Neural crest cell (in vitro differentiated cells): ENCODE measurements around the gene TAF1L. TPM values are rescaled to one million over a fixed set of nuclear protein-coding genes. Genes with fewer than 3 reads are reported as not detected.
"Not testable (repeated sequence)": the region's sequence is repeated elsewhere in the genome, so short reads cannot be mapped to it uniquely, and the experiment has no call there.

ENCODE experiments used
- DNase-seq: peaks from one replicate; pipeline ENCODE4 v3.0.0; 2021; ENCODE audit warnings: low read depth, mixed read lengths, low spot score
- H3K27ac Mint-ChIP-seq: one replicate; pipeline ENCODE4 v1.8.0; 2021; ENCODE audit warnings: mild to moderate bottlenecking, mixed read lengths; ENCODE audit not compliant: unreplicated experiment
- H3K27me3 Mint-ChIP-seq: 2 replicates; pipeline ENCODE4 v1.8.0; 2021; ENCODE audit warnings: low read depth, mild to moderate bottlenecking, mixed read lengths
- H3K36me3 Mint-ChIP-seq: 2 replicates; pipeline ENCODE4 v1.8.0; 2021; ENCODE audit warnings: low read depth, mild to moderate bottlenecking, mixed read lengths
- H3K4me1 Mint-ChIP-seq: 2 replicates; pipeline ENCODE4 v1.8.0; 2021; ENCODE audit warnings: mixed read lengths
- H3K4me3 Mint-ChIP-seq: one replicate; pipeline ENCODE4 v1.8.0; 2021; ENCODE audit warnings: mild to moderate bottlenecking, mixed read lengths
- H3K9me3 Mint-ChIP-seq: 2 replicates; pipeline ENCODE4 v1.8.0; 2021; ENCODE audit warnings: mixed read lengths
- CTCF ChIP-seq: fragments of 200-600 bp; sonication (generic); conservative IDR thresholded peaks from 2 replicates; pipeline ENCODE4 v1.5.0; 2021; ENCODE audit warnings: antibody characterized with exemption, mild to moderate bottlenecking
- total RNA-seq: library from RNA; stranded (reverse); gene quantifications from 2 replicates; pipeline ENCODE4 v1.2.1, GENCODE V29; 2021

Gene TAF1L
- total RNA-seq, 1 donor from 2014 or later: not detected

GRCh38 chr9:32603914-32604852 is 31.3 kb downstream of the TAF1L start:
- H3K4me3 Mint-ChIP-seq: no peak overlapping the region
- peaks cover 33% of the 10 kb centered on the region for H3K27me3 Mint-ChIP-seq
- no peak for DNase-seq
- no peaks in the 10 kb centered on the region for H3K4me1 Mint-ChIP-seq
- H3K9me3 Mint-ChIP-seq: peaks cover 9% of the 10 kb centered on the region
- no peak for TF ChIP-seq CTCF
- H3K27ac Mint-ChIP-seq: no peak overlapping the region
- peaks cover 3% of the 10 kb centered on the region for H3K36me3 Mint-ChIP-seq

GRCh38 chr9:32599021-32599420 is 36.4 kb downstream of the TAF1L start:
- H3K4me1 Mint-ChIP-seq, H3K27ac Mint-ChIP-seq, H3K9me3 Mint-ChIP-seq, H3K4me3 Mint-ChIP-seq, H3K36me3 Mint-ChIP-seq, DNase-seq: not testable (repeated sequence)
- peaks cover 30% of the 10 kb centered on the region for H3K27me3 Mint-ChIP-seq

GRCh38 chr9:32596936-32597335 is 38.5 kb downstream of the TAF1L start:
- no peak overlapping the region for H3K27ac Mint-ChIP-seq
- H3K4me1 Mint-ChIP-seq: no peaks in the 10 kb centered on the region
- H3K27me3 Mint-ChIP-seq: peaks cover 25% of the 10 kb centered on the region
- H3K9me3 Mint-ChIP-seq: peaks cover 2% of the 10 kb centered on the region
- no peak for TF ChIP-seq CTCF
- H3K4me3 Mint-ChIP-seq: no peak overlapping the region
- DNase-seq: no peak
- no peaks in the 10 kb centered on the region for H3K36me3 Mint-ChIP-seq

- Mint-ChIP-seq H3K4me3 (no peak overlapping the region), H3K27ac (no peak overlapping the region), H3K27me3 (peaks cover 20% of the 10 kb centered on the region), H3K4me1 (no peaks in the 10 kb centered on the region), H3K9me3 (peaks cover 2% of the 10 kb centered on the region), H3K36me3 (no peaks in the 10 kb centered on the region)
- no peak for DNase-seq
- TF ChIP-seq CTCF: no peak
These were observed 39.2 kb downstream of the TAF1L start for GRCh38 chr9:32596096-32596865.

- Mint-ChIP-seq H3K27me3 (no peaks in the 10 kb centered on the region), H3K27ac (no peak overlapping the region), H3K36me3 (no peaks in the 10 kb centered on the region), H3K4me3 (no peak overlapping the region), H3K9me3 (peaks cover 5% of the 10 kb centered on the region), H3K4me1 (peaks cover 7% of the 10 kb centered on the region)
- DNase-seq: no peak
- TF ChIP-seq CTCF: no peak
These were observed 44.6 kb downstream of the TAF1L start for GRCh38 chr9:32590898-32591297.
